Uterus (tissue), 4 donors: Measurements from ENCODE around the gene CLDN25. TPM values are rescaled to one million over a fixed set of nuclear protein-coding genes. Genes with fewer than 3 reads are reported as not detected.

Experiments used
- DNase-seq, 2 donors: peaks; one replicate each; pipeline ENCODE4 v3.0.0-alpha.2; 2019 to 2020
- H3K27ac ChIP-seq, 2 donors: fragments of 200-600 bp; sonication (generic); 1 replicate in 1 of 2; 2 replicates in 1 of 2; pipeline ENCODE4 v1.5.1; 2016 to 2018
- H3K27me3 ChIP-seq, 2 donors: fragments of 200-600 bp; sonication (generic); one replicate each; pipeline ENCODE4 v1.5.1; 2018 to 2019; ENCODE audit warnings: control low read depth in 1 of 2
- H3K36me3 ChIP-seq, 2 donors: fragments of 200-600 bp; sonication (generic); one replicate each; pipeline ENCODE4 v1.5.1; 2019; ENCODE audit warnings: control low read depth in 1 of 2
- H3K4me1 ChIP-seq, 2 donors: fragments of 200-600 bp; sonication (generic); one replicate each; pipeline ENCODE4 v1.5.1; 2018 to 2019; ENCODE audit warnings: control low read depth in 1 of 2
- H3K4me3 ChIP-seq, 2 donors: fragments of 200-600 bp; sonication (generic); 1 replicate in 1 of 2; 2 replicates in 1 of 2; pipeline ENCODE4 v1.5.1; 2018 to 2019; ENCODE audit warnings: mild to moderate bottlenecking in 1 of 2
- H3K9me3 ChIP-seq, 2 donors: fragments of 200-600 bp; sonication (generic); one replicate each; pipeline ENCODE4 v1.5.1; 2019; ENCODE audit warnings: control low read depth in 1 of 2
- POLR2A ChIP-seq, 2 donors: fragments of 450-650 bp; IDR thresholded peaks; one replicate each; pipeline ENCODE4 v1.6.1; 2016; ENCODE audit warnings: antibody characterized with exemption in 2 of 2, mild to moderate bottlenecking in 1 of 2, moderate library complexity in 1 of 2
- intact Hi-C: fragments of 100-400 bp; cut with DNase I; formaldehyde crosslinking; loops from one replicate; pipeline ENCODE4 v1.15.1; 2023; ENCODE audit warnings: low total_unique reads
- total RNA-seq, 4 donors: library from RNA; depleted of rRNA in 3 of 4; stranded (reverse); fragments of >200 nt in 3 of 4; gene quantifications; one replicate each; pipeline versions ENCODE4 v1.1.0 to v1.2.4, GENCODE V29; 2014 to 2023
- TF ChIP-seq, protein P1 (sequence below), 4 experiments: fragments of 200-600 bp in 2 of 4; fragments of 450-650 bp in 2 of 4; sonication (generic) in 2 of 4; IDR thresholded peaks; one replicate each; pipeline ENCODE4 v1.5.1; 2016 to 2019; ENCODE audit warnings: antibody characterized with exemption in 4 of 4, mild to moderate bottlenecking in 2 of 4, moderate library complexity in 1 of 4
- donor health status: DM: yes; HTN: yes; CAD: no.

The CLDN25 gene
- total RNA-seq, 4 donors from 2014 or later: not detected

DNA sequence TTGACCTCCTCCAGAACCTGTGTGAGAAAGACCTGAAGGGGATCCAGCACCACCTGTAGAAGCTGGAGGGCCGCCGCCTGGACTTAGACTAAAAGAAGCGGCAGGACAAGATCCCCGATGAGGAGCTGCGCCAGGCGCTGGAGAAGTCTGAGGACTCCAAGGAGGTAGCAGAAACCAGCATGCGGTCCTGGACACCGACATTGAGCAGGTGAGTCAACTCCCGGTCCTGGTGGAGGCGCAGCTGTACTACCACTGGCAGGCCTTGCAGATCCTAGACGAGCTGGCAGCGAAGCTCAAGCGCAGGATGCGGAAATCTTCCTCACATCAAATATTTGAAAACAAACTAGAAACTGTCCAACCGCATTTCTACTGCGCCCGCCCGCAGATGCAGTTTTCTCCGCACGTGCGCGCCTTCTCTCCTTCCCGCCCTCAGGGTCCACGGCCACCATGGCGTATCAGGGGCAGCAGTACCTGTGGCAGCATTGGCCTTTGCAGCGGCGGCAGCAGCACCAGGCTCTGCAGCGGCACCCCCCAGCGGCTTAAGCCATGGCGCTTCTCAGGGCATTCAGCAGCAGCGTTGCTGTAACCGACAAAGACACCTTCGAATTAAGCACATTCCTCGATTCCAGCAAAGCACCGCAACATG, 10.2 kb downstream of the CLDN25 start:
- TF ChIP-seq, protein P1, sequence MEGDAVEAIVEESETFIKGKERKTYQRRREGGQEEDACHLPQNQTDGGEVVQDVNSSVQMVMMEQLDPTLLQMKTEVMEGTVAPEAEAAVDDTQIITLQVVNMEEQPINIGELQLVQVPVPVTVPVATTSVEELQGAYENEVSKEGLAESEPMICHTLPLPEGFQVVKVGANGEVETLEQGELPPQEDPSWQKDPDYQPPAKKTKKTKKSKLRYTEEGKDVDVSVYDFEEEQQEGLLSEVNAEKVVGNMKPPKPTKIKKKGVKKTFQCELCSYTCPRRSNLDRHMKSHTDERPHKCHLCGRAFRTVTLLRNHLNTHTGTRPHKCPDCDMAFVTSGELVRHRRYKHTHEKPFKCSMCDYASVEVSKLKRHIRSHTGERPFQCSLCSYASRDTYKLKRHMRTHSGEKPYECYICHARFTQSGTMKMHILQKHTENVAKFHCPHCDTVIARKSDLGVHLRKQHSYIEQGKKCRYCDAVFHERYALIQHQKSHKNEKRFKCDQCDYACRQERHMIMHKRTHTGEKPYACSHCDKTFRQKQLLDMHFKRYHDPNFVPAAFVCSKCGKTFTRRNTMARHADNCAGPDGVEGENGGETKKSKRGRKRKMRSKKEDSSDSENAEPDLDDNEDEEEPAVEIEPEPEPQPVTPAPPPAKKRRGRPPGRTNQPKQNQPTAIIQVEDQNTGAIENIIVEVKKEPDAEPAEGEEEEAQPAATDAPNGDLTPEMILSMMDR (IDR thresholded peaks at IDR 0.05): no peak
- no peak for TF ChIP-seq POLR2A (IDR thresholded peaks at IDR 0.05)
- H3K36me3 ChIP-seq: no peaks in the 10 kb centered on the region
- no peak overlapping the region for H3K4me3 ChIP-seq
- no peak for DNase-seq
- no peak overlapping the region for H3K27ac ChIP-seq
- intact Hi-C loops: no loop called here
- no peaks in the 10 kb centered on the region for H3K4me1 ChIP-seq
- H3K27me3 ChIP-seq: no peaks in the 10 kb centered on the region
- H3K9me3 ChIP-seq: no peaks in the 10 kb centered on the region

DNA sequence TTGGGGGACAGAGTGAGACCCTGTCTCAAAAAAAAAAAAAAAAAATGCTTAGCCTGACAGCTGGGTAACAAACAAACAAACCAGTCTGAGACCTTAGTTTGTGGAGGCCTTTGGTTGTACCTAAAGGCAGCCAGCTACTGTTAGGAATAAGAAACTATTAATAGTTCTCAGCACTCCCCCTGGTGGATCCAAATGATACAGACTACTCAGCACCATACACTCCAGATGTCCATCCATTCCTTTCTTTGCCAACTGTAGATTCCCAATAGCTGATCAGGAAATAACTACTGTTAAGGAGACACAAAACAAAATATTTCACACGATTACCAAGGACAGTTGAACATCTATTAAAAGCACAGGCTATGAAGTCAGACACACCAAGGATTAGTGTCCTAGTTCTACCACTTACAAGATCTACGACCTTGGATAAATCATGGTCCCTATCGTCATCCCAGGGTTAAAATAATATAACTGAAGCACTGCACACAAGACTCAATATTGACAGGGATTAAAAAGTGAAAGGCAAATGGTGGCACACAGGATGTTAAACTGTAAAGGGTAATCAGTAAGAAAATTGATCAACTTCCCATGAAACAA, 17.2 kb downstream of the CLDN25 start:
- TF ChIP-seq, protein P1 (IDR thresholded peaks at IDR 0.05): peak; percentile 26 to 59 (median 46)
- TF ChIP-seq POLR2A (IDR thresholded peaks at IDR 0.05): no peak
- Histone ChIP-seq H3K36me3 (no peaks in the 10 kb centered on the region), H3K4me3 (no peak overlapping the region), H3K9me3 (no peaks in the 10 kb centered on the region), H3K27ac (no peak overlapping the region), H3K4me1 (no peaks in the 10 kb centered on the region), H3K27me3 (no peaks in the 10 kb centered on the region)
- DNase-seq: no peak
- intact Hi-C loops: no loop called here

DNA sequence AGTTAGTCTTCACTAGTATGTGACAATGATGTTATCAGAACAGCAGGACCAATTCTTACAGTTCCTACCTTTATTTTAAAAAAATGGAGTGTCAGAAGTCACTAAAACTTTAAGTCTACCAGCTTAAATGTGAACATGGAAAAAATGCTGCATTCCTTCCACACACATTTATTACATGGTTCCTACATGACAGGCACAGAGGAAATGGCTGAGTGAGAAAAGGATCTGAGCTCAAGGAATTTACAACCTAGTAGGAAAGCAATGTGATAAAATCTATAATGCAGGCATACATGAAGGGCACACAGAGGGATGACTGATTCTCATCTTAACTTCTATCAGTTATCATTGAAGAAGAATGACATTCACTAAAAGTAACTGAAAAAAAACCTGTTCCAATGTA, 23.0 kb downstream of the CLDN25 start:
- Histone ChIP-seq H3K27ac (no peak overlapping the region), H3K27me3 (no peaks in the 10 kb centered on the region), H3K36me3 (no peaks in the 10 kb centered on the region), H3K4me3 (no peak overlapping the region), H3K4me1 (no peaks in the 10 kb centered on the region), H3K9me3 (no peaks in the 10 kb centered on the region)
- no peak for DNase-seq
- TF ChIP-seq, protein P1 (IDR thresholded peaks at IDR 0.05): no peak
- TF ChIP-seq POLR2A (IDR thresholded peaks at IDR 0.05): no peak
- intact Hi-C loops: no loop called here

DNA sequence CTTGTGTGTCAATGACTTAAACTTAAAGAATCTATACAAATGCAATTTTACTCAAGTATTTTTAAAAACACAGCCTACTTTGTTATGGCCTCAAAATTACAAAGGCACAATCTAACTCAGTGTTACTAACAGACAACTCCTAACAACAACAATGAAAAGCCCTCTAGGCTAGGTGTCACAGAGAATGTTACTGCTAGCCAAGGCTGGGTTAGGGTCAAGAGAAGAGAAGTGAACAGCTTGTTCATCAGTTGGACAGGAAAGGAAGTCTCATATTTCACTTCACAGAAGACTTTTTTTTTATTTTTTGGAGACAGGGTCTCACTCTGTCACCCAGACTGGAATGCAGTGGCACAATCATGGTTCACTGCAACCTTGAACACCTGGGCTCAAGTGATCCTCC, 26.0 kb downstream of the CLDN25 start:
- no peak for DNase-seq
- Histone ChIP-seq H3K9me3 (no peaks in the 10 kb centered on the region), H3K4me1 (no peaks in the 10 kb centered on the region), H3K4me3 (no peak overlapping the region), H3K36me3 (no peaks in the 10 kb centered on the region), H3K27me3 (no peaks in the 10 kb centered on the region), H3K27ac (no peak overlapping the region)
- TF ChIP-seq, protein P1 (IDR thresholded peaks at IDR 0.05): no peak
- TF ChIP-seq POLR2A (IDR thresholded peaks at IDR 0.05): no peak
- intact Hi-C loops: no loop called here

DNA sequence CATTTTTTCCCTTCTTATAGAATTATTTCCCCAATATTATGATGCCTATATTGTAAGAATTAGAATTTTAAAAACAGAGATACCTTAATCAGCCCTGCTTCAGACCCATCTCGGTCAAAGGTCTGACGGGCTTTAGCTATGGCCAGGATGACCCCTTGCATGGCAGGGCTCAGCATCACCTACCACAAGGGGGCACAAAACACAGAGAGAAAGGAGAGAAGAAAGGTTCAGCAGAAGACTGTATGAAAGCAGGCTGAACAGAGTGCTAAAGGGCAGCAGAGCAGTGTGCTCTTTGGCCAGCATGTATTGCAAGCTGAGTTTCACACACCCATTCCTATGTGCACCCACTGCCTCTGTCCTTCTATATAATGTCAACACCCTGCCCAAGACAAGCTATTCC, 26.8 kb downstream of the CLDN25 start:
- intact Hi-C loops: no loop called here
- no peaks in the 10 kb centered on the region for H3K9me3 ChIP-seq
- no peaks in the 10 kb centered on the region for H3K36me3 ChIP-seq
- no peaks in the 10 kb centered on the region for H3K27me3 ChIP-seq
- no peak overlapping the region for H3K27ac ChIP-seq
- no peak for TF ChIP-seq POLR2A (IDR thresholded peaks at IDR 0.05)
- TF ChIP-seq, protein P1 (IDR thresholded peaks at IDR 0.05): peak in 1 of 4 experiments; percentile 11
- no peak overlapping the region for H3K4me3 ChIP-seq
- H3K4me1 ChIP-seq: no peaks in the 10 kb centered on the region
- DNase-seq: no peak
